ENCODE results near the gene SWAP70. TPM values are rescaled to one million over a fixed set of nuclear protein-coding genes. Genes with fewer than 3 reads are reported as not detected.

Gene SWAP70
- total and polyA plus RNA-seq, 10 donors, result 34.9 to 130 (median 108) TPM

DNA sequence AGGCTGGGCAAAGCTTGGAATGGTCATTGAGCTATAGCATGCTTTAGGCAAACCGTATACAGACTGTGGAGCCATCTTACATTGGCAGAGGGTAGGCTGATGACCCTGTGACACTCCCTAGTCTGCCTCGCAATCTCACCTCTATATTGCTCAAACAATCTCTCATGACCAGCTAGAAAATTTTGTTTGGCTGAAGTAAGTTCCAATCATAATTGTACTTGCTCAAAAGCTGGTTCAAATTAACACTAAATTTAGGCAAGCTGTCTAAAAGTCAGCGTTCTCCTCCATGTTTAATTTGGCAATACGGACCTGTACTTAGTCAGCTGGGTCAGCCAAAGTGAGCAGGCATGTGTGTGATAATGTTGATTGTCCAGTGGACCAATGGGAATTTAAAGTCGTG is 133.0 kb downstream of the SWAP70 start:
- no peaks in the 10 kb centered on the region for H3K4me1 ChIP-seq
- no peaks in the 10 kb centered on the region for H3K9me3 ChIP-seq
- no peak overlapping the region for H3K4me3 ChIP-seq
- 93 to 98% (median 94%) methylated on average over 5 of the region's 5 CpGs for WGBS, 5 donors
- H3K36me3 ChIP-seq, result peaks cover 0 to 42% (median 1%) of the 10 kb centered on the region in 6 donors
- intact Hi-C loops (cut with DNase I; ENCODE audit: low total_unique reads), result no loop called here
- H3K27ac ChIP-seq, result no peak overlapping the region
- TF ChIP-seq POLR2A (IDR thresholded peaks at IDR 0.05) (no peak), POLR2AphosphoS5 (IDR thresholded peaks at IDR 0.05) (no peak)
- TF ChIP-seq, protein P1, sequence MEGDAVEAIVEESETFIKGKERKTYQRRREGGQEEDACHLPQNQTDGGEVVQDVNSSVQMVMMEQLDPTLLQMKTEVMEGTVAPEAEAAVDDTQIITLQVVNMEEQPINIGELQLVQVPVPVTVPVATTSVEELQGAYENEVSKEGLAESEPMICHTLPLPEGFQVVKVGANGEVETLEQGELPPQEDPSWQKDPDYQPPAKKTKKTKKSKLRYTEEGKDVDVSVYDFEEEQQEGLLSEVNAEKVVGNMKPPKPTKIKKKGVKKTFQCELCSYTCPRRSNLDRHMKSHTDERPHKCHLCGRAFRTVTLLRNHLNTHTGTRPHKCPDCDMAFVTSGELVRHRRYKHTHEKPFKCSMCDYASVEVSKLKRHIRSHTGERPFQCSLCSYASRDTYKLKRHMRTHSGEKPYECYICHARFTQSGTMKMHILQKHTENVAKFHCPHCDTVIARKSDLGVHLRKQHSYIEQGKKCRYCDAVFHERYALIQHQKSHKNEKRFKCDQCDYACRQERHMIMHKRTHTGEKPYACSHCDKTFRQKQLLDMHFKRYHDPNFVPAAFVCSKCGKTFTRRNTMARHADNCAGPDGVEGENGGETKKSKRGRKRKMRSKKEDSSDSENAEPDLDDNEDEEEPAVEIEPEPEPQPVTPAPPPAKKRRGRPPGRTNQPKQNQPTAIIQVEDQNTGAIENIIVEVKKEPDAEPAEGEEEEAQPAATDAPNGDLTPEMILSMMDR (IDR thresholded peaks at IDR 0.05 in 8 of 11, conservative IDR thresholded peaks at IDR 0.05 in 3 of 11), result no peak
- DNase-seq, result no peak
- no peaks in the 10 kb centered on the region for H3K27me3 ChIP-seq (replicated peaks in 1 of 7)

DNA sequence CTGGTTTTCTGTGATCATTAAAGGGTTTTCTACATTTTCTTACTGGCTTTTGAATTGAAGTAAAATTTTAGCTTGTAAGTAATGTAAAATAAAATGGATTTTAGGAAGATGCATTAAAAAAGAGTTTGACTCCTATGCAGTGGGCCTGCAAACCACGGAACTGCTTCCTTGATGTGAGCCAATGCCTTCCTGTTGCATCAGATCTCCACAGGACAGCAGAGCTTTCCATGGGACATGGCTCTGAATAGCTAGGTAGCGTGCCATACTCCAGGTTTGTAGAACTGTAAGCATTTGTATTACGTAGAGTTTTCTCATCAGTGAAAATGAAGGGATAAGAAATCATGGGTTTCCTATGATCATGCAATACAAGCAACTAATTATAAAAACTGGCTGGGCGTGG is 133.4 kb downstream of the SWAP70 start:
- Histone ChIP-seq H3K27me3 (replicated peaks in 1 of 7) (no peaks in the 10 kb centered on the region), H3K9me3 (no peaks in the 10 kb centered on the region), H3K4me1 (no peaks in the 10 kb centered on the region), H3K36me3 (peaks cover 0 to 37% (median 1%) of the 10 kb centered on the region in 6 donors), H3K4me3 (no peak overlapping the region), H3K27ac (no peak overlapping the region)
- TF ChIP-seq POLR2AphosphoS5 (IDR thresholded peaks at IDR 0.05) (no peak), POLR2A (IDR thresholded peaks at IDR 0.05) (no peak)
- TF ChIP-seq, protein P1 (IDR thresholded peaks at IDR 0.05 in 8 of 11, conservative IDR thresholded peaks at IDR 0.05 in 3 of 11), result no peak
- DNase-seq, result no peak
- WGBS, 5 donors, result 74 to 93% (median 81%) methylated on average over 4 of the region's 4 CpGs
- intact Hi-C loops (cut with DNase I; ENCODE audit: low total_unique reads), result no loop called here

DNA sequence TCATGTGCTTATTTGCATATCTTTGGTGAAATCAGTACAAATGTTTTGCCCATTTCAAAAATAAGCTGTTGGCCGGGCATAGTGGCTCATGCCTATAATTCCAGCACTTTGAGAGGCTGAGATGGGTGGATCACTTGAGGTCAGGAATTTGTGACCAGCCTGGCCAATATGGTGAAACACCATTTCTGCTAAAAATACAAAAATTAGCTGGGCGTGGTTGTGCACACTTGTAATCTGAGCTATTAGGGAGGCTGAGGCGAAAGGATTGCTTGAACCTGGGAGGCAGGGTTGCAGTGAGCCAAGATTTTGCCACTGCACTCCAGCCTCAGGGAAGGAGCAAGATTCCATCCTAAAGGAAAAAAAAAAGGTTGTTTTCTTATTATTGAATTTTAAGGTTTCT is 136.0 kb downstream of the SWAP70 start:
- H3K4me3 ChIP-seq, result no peak overlapping the region
- no peaks in the 10 kb centered on the region for H3K27me3 ChIP-seq (replicated peaks in 1 of 7)
- H3K4me1 ChIP-seq, result no peaks in the 10 kb centered on the region
- no peak overlapping the region for H3K27ac ChIP-seq
- no peaks in the 10 kb centered on the region for H3K9me3 ChIP-seq
- 85 to 94% (median 93%) methylated on average over 3 of the region's 3 CpGs for WGBS, 5 donors
- TF ChIP-seq, protein P1 (IDR thresholded peaks at IDR 0.05 in 8 of 11, conservative IDR thresholded peaks at IDR 0.05 in 3 of 11), result no peak
- TF ChIP-seq POLR2A (IDR thresholded peaks at IDR 0.05) (no peak), POLR2AphosphoS5 (IDR thresholded peaks at IDR 0.05) (no peak)
- H3K36me3 ChIP-seq, result peaks cover 0 to 19% (median 2%) of the 10 kb centered on the region in 6 donors
- intact Hi-C loops (cut with DNase I; ENCODE audit: low total_unique reads), result no loop called here
- DNase-seq, result no peak

- WGBS, 5 donors, result 82 to 93% (median 91%) methylated on average over 3 of the region's 3 CpGs
- no peak for TF ChIP-seq POLR2AphosphoS5 (IDR thresholded peaks at IDR 0.05)
- no peak for TF ChIP-seq POLR2A (IDR thresholded peaks at IDR 0.05)
- TF ChIP-seq, protein P1 (IDR thresholded peaks at IDR 0.05 in 8 of 11, conservative IDR thresholded peaks at IDR 0.05 in 3 of 11), result no peak
- no peak for DNase-seq
- H3K4me3 ChIP-seq, result no peak overlapping the region
- H3K9me3 ChIP-seq, result no peaks in the 10 kb centered on the region
- H3K27ac ChIP-seq, result no peak overlapping the region
- H3K36me3 ChIP-seq, result peaks cover 2 to 35% (median 13%) of the 10 kb centered on the region in 6 donors
- H3K4me1 ChIP-seq, result no peaks in the 10 kb centered on the region
- H3K27me3 ChIP-seq (replicated peaks in 1 of 7), result no peaks in the 10 kb centered on the region
- intact Hi-C loops (cut with DNase I; ENCODE audit: low total_unique reads), result no loop called here
These were observed 138.5 kb downstream of the SWAP70 start for GRCh38 chr11:9802291-9802861.

Other genes with a start within 250 kb of the SWAP70 start
- 10 to 100 TPM; 24.2 to 42.5 (median 39.1) TPM for gene ZNF143, start 203.1 kb upstream of the SWAP70 start, total RNA-seq
- gene ZNF143, start 203.1 kb upstream of the SWAP70 start, polyA plus RNA-seq, result 10 to 100 TPM; 12.1 to 19.4 (median 17.1) TPM
- gene WEE1, start 90.4 kb upstream of the SWAP70 start, total RNA-seq, result 10 to 100 TPM; 12.8 to 30.6 (median 16.9) TPM
- 10 to 100 TPM in 2 of 3 donors, 1 to 10 TPM in 1; 6.3 to 11.7 (median 11.1) TPM for gene WEE1, start 90.4 kb upstream of the SWAP70 start, polyA plus RNA-seq

All from spleen (tissue), 11 donors.